Measurements from ENCODE around the gene SLCO3A1. TPM values are rescaled to one million over a fixed set of nuclear protein-coding genes. Genes with fewer than 3 reads are reported as not detected.

Gene SLCO3A1
- total RNA-seq, 1 experiment from 2014 or later: 9.1 TPM

DNA sequence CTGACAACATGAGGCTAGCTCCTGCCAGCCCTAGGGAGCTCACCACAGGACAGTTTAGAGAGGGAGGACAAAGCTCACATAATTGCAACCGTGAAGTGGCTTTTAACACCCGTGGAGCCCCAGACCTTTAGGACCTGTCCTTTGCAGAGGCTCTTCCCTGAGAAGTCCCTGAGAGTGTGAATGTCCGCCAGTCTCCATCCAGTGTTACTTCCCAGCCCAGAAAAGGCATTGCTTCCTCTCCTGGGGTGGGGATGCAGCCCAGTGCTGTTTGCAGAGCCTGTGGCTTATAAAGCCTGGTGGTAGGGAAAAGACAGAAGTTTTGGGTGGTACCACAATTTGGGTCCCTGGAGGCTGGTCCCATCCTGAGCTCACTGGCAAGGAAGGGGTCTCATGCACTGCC lies 182.0 kb downstream of the SLCO3A1 start:
- ChIA-PET POLR2A (no interaction called here), CTCF (interaction anchor here (1.3 kb wide), 1 partner anchor 42 kb away, joined by 3 read pairs; no protein-coding TSS in a partner anchor)
- ATAC-seq (no peak), DNase-seq (ENCODE audit: low spot score) (no peak)
- peaks cover 18% of the 10 kb centered on the region for H3K36me3 Mint-ChIP-seq
- H3K9me3 Mint-ChIP-seq: peaks cover 23% of the 10 kb centered on the region
- peaks cover 19% of the 10 kb centered on the region for H3K4me1 Mint-ChIP-seq
- no peak overlapping the region for H3K4me3 Mint-ChIP-seq
- no peak overlapping the region for H3K27ac Mint-ChIP-seq
- TF ChIP-seq ZNF671 (CRISPR knock-in tag; IDR thresholded peaks at IDR 0.05) (no peak), CREM (CRISPR knock-in tag; IDR thresholded peaks at IDR 0.05) (no peak), ESRRA (CRISPR knock-in tag; IDR thresholded peaks at IDR 0.05; ENCODE audit: borderline replicate concordance) (no peak), KAT7 (CRISPR knock-in tag; IDR thresholded peaks at IDR 0.05; ENCODE audit: borderline replicate concordance) (no peak), ZNF317 (CRISPR knock-in tag; IDR thresholded peaks at IDR 0.05; ENCODE audit: borderline replicate concordance, low read depth) (no peak), TEAD1 (CRISPR knock-in tag; IDR thresholded peaks at IDR 0.05) (no peak), ETV6 (CRISPR knock-in tag; IDR thresholded peaks at IDR 0.05) (no peak), ZNF416 (CRISPR knock-in tag; IDR thresholded peaks at IDR 0.05) (no peak), GRHL2 (CRISPR knock-in tag; IDR thresholded peaks at IDR 0.05; ENCODE audit: insufficient replicate concordance, severe bottlenecking) (no peak)
- TF ChIP-seq, protein P1, sequence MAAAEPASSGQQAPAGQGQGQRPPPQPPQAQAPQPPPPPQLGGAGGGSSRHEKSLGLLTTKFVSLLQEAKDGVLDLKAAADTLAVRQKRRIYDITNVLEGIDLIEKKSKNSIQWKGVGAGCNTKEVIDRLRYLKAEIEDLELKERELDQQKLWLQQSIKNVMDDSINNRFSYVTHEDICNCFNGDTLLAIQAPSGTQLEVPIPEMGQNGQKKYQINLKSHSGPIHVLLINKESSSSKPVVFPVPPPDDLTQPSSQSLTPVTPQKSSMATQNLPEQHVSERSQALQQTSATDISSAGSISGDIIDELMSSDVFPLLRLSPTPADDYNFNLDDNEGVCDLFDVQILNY (CRISPR knock-in tag; IDR thresholded peaks at IDR 0.05): no peak
- TF ChIP-seq, protein P2, sequence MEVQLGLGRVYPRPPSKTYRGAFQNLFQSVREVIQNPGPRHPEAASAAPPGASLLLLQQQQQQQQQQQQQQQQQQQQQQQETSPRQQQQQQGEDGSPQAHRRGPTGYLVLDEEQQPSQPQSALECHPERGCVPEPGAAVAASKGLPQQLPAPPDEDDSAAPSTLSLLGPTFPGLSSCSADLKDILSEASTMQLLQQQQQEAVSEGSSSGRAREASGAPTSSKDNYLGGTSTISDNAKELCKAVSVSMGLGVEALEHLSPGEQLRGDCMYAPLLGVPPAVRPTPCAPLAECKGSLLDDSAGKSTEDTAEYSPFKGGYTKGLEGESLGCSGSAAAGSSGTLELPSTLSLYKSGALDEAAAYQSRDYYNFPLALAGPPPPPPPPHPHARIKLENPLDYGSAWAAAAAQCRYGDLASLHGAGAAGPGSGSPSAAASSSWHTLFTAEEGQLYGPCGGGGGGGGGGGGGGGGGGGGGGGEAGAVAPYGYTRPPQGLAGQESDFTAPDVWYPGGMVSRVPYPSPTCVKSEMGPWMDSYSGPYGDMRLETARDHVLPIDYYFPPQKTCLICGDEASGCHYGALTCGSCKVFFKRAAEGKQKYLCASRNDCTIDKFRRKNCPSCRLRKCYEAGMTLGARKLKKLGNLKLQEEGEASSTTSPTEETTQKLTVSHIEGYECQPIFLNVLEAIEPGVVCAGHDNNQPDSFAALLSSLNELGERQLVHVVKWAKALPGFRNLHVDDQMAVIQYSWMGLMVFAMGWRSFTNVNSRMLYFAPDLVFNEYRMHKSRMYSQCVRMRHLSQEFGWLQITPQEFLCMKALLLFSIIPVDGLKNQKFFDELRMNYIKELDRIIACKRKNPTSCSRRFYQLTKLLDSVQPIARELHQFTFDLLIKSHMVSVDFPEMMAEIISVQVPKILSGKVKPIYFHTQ (CRISPR knock-in tag; IDR thresholded peaks at IDR 0.05): no peak
- TF ChIP-seq, protein P3, sequence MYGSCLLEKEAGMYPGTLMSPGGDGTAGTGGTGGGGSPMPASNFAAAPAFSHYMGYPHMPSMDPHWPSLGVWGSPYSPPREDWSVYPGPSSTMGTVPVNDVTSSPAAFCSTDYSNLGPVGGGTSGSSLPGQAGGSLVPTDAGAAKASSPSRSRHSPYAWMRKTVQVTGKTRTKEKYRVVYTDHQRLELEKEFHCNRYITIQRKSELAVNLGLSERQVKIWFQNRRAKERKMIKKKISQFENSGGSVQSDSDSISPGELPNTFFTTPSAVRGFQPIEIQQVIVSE (CRISPR knock-in tag; IDR thresholded peaks at IDR 0.05; ENCODE audit: borderline replicate concordance): no peak
- TF ChIP-seq, protein P4, sequence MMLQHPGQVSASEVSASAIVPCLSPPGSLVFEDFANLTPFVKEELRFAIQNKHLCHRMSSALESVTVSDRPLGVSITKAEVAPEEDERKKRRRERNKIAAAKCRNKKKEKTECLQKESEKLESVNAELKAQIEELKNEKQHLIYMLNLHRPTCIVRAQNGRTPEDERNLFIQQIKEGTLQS (CRISPR knock-in tag; conservative IDR thresholded peaks at IDR 0.05): no peak
- H3K27me3 Mint-ChIP-seq (ENCODE audit: low read depth): no peaks in the 10 kb centered on the region

DNA sequence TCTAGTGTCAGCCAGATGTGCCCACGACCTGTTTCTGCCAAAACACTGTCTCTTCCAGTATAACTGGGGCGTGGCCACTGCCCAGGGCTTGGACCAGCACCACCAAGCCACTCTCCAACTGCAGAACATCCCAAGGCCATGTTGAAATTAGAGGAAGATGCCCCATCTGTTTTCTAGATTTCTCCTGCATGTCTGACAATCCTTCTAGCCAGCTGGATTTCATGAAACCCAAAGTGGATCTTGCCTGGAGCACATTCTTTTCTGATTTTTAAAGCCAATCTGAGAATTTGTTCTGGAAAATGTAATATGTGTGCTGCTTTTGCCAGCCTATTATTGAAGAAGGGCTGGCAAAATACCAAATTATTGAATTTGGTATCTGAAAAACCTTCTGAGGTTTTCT lies 182.5 kb downstream of the SLCO3A1 start:
- peaks cover 23% of the 10 kb centered on the region for H3K9me3 Mint-ChIP-seq
- CTCF ChIA-PET: interaction anchor here (1.3 kb wide), 1 partner anchor 41 kb away, joined by 3 read pairs; no protein-coding TSS in a partner anchor
- TF ChIP-seq IRF2 (CRISPR knock-in tag; IDR thresholded peaks at IDR 0.05; ENCODE audit: borderline replicate concordance, low read depth) (no peak), ELF4 (CRISPR knock-in tag; IDR thresholded peaks at IDR 0.05; ENCODE audit: low read depth) (no peak), ESRRA (CRISPR knock-in tag; IDR thresholded peaks at IDR 0.05; ENCODE audit: borderline replicate concordance) (no peak), SMAD4 (CRISPR knock-in tag; IDR thresholded peaks at IDR 0.05) (no peak), JAZF1 (CRISPR knock-in tag; IDR thresholded peaks at IDR 0.05) (no peak), ZNF263 (CRISPR knock-in tag; IDR thresholded peaks at IDR 0.05; ENCODE audit: low read depth) (no peak), SMAD3 (CRISPR knock-in tag; IDR thresholded peaks at IDR 0.05; ENCODE audit: borderline replicate concordance) (no peak)
- TF ChIP-seq, protein P5, sequence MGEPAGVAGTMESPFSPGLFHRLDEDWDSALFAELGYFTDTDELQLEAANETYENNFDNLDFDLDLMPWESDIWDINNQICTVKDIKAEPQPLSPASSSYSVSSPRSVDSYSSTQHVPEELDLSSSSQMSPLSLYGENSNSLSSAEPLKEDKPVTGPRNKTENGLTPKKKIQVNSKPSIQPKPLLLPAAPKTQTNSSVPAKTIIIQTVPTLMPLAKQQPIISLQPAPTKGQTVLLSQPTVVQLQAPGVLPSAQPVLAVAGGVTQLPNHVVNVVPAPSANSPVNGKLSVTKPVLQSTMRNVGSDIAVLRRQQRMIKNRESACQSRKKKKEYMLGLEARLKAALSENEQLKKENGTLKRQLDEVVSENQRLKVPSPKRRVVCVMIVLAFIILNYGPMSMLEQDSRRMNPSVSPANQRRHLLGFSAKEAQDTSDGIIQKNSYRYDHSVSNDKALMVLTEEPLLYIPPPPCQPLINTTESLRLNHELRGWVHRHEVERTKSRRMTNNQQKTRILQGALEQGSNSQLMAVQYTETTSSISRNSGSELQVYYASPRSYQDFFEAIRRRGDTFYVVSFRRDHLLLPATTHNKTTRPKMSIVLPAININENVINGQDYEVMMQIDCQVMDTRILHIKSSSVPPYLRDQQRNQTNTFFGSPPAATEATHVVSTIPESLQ (CRISPR knock-in tag; IDR thresholded peaks at IDR 0.05): no peak
- TF ChIP-seq, protein P6, sequence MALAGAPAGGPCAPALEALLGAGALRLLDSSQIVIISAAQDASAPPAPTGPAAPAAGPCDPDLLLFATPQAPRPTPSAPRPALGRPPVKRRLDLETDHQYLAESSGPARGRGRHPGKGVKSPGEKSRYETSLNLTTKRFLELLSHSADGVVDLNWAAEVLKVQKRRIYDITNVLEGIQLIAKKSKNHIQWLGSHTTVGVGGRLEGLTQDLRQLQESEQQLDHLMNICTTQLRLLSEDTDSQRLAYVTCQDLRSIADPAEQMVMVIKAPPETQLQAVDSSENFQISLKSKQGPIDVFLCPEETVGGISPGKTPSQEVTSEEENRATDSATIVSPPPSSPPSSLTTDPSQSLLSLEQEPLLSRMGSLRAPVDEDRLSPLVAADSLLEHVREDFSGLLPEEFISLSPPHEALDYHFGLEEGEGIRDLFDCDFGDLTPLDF (CRISPR knock-in tag; IDR thresholded peaks at IDR 0.05): no peak
- TF ChIP-seq, protein P7, sequence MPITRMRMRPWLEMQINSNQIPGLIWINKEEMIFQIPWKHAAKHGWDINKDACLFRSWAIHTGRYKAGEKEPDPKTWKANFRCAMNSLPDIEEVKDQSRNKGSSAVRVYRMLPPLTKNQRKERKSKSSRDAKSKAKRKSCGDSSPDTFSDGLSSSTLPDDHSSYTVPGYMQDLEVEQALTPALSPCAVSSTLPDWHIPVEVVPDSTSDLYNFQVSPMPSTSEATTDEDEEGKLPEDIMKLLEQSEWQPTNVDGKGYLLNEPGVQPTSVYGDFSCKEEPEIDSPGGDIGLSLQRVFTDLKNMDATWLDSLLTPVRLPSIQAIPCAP (CRISPR knock-in tag; IDR thresholded peaks at IDR 0.05): no peak
- TF ChIP-seq, protein P8, sequence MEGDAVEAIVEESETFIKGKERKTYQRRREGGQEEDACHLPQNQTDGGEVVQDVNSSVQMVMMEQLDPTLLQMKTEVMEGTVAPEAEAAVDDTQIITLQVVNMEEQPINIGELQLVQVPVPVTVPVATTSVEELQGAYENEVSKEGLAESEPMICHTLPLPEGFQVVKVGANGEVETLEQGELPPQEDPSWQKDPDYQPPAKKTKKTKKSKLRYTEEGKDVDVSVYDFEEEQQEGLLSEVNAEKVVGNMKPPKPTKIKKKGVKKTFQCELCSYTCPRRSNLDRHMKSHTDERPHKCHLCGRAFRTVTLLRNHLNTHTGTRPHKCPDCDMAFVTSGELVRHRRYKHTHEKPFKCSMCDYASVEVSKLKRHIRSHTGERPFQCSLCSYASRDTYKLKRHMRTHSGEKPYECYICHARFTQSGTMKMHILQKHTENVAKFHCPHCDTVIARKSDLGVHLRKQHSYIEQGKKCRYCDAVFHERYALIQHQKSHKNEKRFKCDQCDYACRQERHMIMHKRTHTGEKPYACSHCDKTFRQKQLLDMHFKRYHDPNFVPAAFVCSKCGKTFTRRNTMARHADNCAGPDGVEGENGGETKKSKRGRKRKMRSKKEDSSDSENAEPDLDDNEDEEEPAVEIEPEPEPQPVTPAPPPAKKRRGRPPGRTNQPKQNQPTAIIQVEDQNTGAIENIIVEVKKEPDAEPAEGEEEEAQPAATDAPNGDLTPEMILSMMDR (IDR thresholded peaks at IDR 0.05): no peak
- TF ChIP-seq, protein P9, sequence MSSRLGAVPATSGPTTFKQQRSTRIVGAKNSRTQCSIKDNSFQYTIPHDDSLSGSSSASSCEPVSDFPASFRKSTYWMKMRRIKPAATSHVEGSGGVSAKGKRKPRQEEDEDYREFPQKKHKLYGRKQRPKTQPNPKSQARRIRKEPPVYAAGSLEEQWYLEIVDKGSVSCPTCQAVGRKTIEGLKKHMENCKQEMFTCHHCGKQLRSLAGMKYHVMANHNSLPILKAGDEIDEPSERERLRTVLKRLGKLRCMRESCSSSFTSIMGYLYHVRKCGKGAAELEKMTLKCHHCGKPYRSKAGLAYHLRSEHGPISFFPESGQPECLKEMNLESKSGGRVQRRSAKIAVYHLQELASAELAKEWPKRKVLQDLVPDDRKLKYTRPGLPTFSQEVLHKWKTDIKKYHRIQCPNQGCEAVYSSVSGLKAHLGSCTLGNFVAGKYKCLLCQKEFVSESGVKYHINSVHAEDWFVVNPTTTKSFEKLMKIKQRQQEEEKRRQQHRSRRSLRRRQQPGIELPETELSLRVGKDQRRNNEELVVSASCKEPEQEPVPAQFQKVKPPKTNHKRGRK (CRISPR knock-in tag; IDR thresholded peaks at IDR 0.05; ENCODE audit: borderline replicate concordance): no peak

More for the DNA sequence above, 182.5 kb downstream of the SLCO3A1 start:
- POLR2A ChIA-PET: no interaction called here
- Mint-ChIP-seq H3K27me3 (ENCODE audit: low read depth) (no peaks in the 10 kb centered on the region), H3K36me3 (peaks cover 18% of the 10 kb centered on the region), H3K27ac (no peak overlapping the region), H3K4me3 (no peak overlapping the region), H3K4me1 (peaks cover 18% of the 10 kb centered on the region)
- no peak for DNase-seq (ENCODE audit: low spot score)
- no peak for ATAC-seq
